ENCODE measurements around the gene STEAP1B. TPM values are rescaled to one million over a fixed set of nuclear protein-coding genes. Genes with fewer than 3 reads are reported as not detected.

The STEAP1B gene
- total RNA-seq, 1 donor from 2014 or later = 5.6 TPM

- no peak for TF ChIP-seq CTCF (IDR thresholded peaks at IDR 0.05; ENCODE audit: unreplicated experiment)
- DNase-seq (ENCODE audit: low spot score) = no peak
- Mint-ChIP-seq H3K36me3 (ENCODE audit: low read depth, unreplicated experiment) (no peaks in the 10 kb centered on the region), H3K4me1 (ENCODE audit: unreplicated experiment) (peaks cover 27% of the 10 kb centered on the region), H3K27ac (ENCODE audit: unreplicated experiment) (no peak overlapping the region), H3K27me3 (ENCODE audit: unreplicated experiment) (peaks cover 2% of the 10 kb centered on the region), H3K9me3 (ENCODE audit: unreplicated experiment) (no peaks in the 10 kb centered on the region), H3K4me3 (ENCODE audit: unreplicated experiment) (no peak overlapping the region)
These were observed 53.0 kb downstream of the STEAP1B start for GRCh38 chr7:22447008-22447407.

GRCh38 chr7:22445853-22446252, 54.1 kb downstream of the STEAP1B start:
- H3K4me3 Mint-ChIP-seq (ENCODE audit: unreplicated experiment) = no peak overlapping the region
- no peaks in the 10 kb centered on the region for H3K36me3 Mint-ChIP-seq (ENCODE audit: low read depth, unreplicated experiment)
- H3K4me1 Mint-ChIP-seq (ENCODE audit: unreplicated experiment) = peaks cover 32% of the 10 kb centered on the region
- no peaks in the 10 kb centered on the region for H3K9me3 Mint-ChIP-seq (ENCODE audit: unreplicated experiment)
- no peak for DNase-seq (ENCODE audit: low spot score)
- no peak for TF ChIP-seq CTCF (IDR thresholded peaks at IDR 0.05; ENCODE audit: unreplicated experiment)
- no peak overlapping the region for H3K27ac Mint-ChIP-seq (ENCODE audit: unreplicated experiment)
- peaks cover 2% of the 10 kb centered on the region for H3K27me3 Mint-ChIP-seq (ENCODE audit: unreplicated experiment)

DNA sequence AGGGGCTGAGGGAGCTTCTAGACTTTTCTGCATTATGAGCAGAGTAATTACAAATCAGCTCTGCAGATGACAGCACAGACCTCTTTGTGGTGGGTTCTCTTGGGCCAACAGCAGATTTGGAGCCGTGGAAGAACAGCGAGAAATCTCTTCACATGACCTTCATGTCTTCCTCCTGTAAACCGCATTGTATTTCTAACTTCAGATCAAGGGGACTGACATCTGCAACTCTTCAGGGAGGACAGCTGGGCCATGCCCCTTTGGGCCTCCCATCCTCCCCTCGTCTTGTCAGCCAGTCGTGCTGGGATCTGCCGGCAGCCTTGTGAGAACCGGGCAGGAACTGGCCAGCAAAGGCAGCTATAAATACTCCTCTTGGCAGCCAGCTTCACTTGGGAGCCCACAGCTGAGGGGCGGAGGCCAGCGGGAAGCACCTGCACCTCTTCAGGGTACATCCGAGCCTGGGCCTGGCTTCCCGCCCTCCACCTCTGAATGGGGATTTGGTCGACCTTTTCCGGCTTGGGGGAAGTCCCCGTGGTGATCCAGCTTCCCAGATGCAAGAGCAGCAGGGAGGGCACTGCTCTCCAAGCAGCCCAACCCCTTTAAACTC, 54.7 kb downstream of the STEAP1B start:
- no peak for DNase-seq (ENCODE audit: low spot score)
- peaks cover 32% of the 10 kb centered on the region for H3K4me1 Mint-ChIP-seq (ENCODE audit: unreplicated experiment)
- H3K9me3 Mint-ChIP-seq (ENCODE audit: unreplicated experiment) = no peaks in the 10 kb centered on the region
- H3K4me3 Mint-ChIP-seq (ENCODE audit: unreplicated experiment) = no peak overlapping the region
- H3K27me3 Mint-ChIP-seq (ENCODE audit: unreplicated experiment) = peaks cover 2% of the 10 kb centered on the region
- TF ChIP-seq CTCF (IDR thresholded peaks at IDR 0.05; ENCODE audit: unreplicated experiment) = no peak
- no peaks in the 10 kb centered on the region for H3K36me3 Mint-ChIP-seq (ENCODE audit: low read depth, unreplicated experiment)
- H3K27ac Mint-ChIP-seq (ENCODE audit: unreplicated experiment) = no peak overlapping the region

DNA sequence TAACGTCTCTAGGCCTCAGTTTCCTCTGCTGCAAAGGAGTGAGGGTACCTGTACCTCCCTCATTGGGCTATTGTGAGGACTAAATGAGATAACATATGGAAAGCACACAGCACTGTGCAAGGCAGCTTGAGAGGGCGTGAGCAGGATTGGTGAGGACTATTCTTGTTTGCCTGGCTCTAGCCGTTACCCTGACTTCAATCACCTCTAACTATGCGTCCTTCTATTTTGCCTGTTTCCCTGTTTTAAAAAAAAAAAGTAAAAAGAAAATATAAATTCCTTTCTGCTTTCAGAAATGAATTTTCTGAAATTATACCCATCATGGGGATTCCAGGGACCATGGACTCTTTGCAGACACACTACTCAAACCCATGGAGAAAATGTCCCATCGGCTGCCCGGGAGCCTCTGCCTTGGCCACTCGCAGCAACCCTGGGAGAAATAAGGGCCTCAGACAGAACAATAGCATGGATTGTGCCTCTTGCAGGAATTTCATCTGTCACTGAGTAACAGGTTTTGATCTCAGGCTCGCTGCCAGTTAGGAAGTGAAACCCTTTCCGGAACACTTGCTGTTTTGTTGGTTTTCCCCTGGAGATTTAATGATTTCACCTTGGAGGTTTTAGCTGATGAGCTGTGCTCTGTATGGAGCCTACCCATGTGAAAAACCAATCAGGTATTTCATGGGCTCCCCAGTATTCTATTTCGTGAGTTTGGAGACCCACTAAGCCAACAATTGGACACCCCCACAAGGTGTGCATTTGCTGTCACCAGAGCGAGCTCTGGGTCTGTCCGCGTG, 55.6 kb downstream of the STEAP1B start:
- DNase-seq (ENCODE audit: low spot score) = no peak
- no peak overlapping the region for H3K4me3 Mint-ChIP-seq (ENCODE audit: unreplicated experiment)
- TF ChIP-seq CTCF (IDR thresholded peaks at IDR 0.05; ENCODE audit: unreplicated experiment) = no peak
- no peak overlapping the region for H3K27ac Mint-ChIP-seq (ENCODE audit: unreplicated experiment)
- no peaks in the 10 kb centered on the region for H3K36me3 Mint-ChIP-seq (ENCODE audit: low read depth, unreplicated experiment)
- H3K27me3 Mint-ChIP-seq (ENCODE audit: unreplicated experiment) = peaks cover 2% of the 10 kb centered on the region
- no peaks in the 10 kb centered on the region for H3K9me3 Mint-ChIP-seq (ENCODE audit: unreplicated experiment)
- peaks cover 32% of the 10 kb centered on the region for H3K4me1 Mint-ChIP-seq (ENCODE audit: unreplicated experiment)

All from endothelial cell (in vitro differentiated cells).